AG09319 (cell line): ENCODE results near the gene ELF4.

Experiments
- DNase-seq: peaks from one replicate; pipeline ENCODE4 v3.0.0-alpha.2; 2010; ENCODE audit warnings: low read depth; ENCODE audit errors: extremely low read depth
- CTCF ChIP-seq: IDR thresholded peaks from 2 replicates; pipeline ENCODE4 v1.5.1; 2011; ENCODE audit warnings: low read depth, mild to moderate bottlenecking, inconsistent platforms, low read length, moderate library complexity

Gene ELF4

DNA sequence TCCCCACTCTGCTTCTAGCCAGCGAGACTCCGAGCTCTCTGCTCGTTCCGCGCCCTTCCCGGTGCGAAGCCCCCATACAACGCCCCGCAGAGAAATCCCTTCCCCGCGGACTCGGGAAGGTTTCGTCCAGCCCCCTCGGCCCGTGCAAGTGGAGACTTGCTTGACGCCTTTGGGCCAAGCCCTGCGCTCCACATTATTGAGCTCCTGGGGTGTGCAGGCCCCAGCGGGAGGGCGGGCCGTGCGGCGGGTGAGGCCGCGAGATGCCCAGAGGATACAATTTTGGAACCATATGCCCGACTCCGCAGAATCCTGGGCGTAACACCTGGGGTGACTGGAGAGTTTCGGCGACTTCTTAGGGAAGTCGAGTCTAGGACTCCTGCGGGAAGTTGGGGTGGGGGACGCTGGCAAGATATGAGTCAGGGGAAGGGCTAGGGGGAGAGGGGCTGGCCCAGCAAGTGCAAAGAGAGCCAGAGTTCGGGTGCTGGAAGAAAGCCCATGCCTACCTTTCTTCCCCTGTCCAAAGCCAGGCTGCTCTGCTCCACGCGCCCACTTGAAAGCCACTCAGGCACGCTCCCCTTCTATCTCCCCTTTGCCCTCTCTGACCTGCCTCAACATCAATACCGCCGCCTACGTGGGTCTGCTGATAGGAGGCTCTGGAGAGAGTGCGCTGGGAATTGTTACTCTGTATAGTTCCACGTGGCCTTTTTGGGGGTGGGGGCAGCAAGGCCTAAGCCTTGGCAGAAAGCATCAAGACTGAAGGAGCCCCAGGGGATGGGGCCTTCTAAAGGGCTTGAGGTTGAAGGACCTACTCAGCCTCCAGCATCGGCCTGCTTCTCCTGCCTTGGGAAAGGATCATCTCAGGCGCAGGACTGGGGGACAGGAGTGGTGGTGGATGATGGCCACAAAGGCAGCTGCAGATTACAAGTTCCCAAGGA is 1.2 kb upstream of the ELF4 start:
- DNase-seq = no peak
- TF ChIP-seq CTCF = no peak

- no peak for DNase-seq
Measured at GRCh38 chrX:130109429-130110378, 593 bp downstream of the ELF4 start.

GRCh38 chrX:130108647-130109428 is 1.5 kb downstream of the ELF4 start:
- TF ChIP-seq CTCF = no peak; the same call in 1 of the 2 replicates
- no peak for DNase-seq

More at GRCh38 chrX:130109429-130110378, 593 bp downstream of the ELF4 start:
- no peak for TF ChIP-seq CTCF

GRCh38 chrX:130106071-130106470 is 4.2 kb downstream of the ELF4 start:
- DNase-seq = no peak
- no peak for TF ChIP-seq CTCF

- no peak for DNase-seq
- TF ChIP-seq CTCF = no peak
Measured at GRCh38 chrX:130105244-130105643, 5.1 kb downstream of the ELF4 start.

GRCh38 chrX:130103605-130104004 is 6.7 kb downstream of the ELF4 start:
- DNase-seq = no peak
- TF ChIP-seq CTCF = no peak
